Activated T-cell treated with anti-CD3 and anti-CD28 coated beads, Interleukin-2, amount 50 U/mL, for 4 hours (primary cell): ENCODE results near the gene PREB. TPM values are rescaled to one million over a fixed set of nuclear protein-coding genes. Genes with fewer than 3 reads are reported as not detected.

Experiments
- total RNA-seq, 3 donors: library from RNA; stranded (reverse); gene quantifications; one replicate each; pipeline ENCODE4 v1.2.1, GENCODE V29; 2021

Gene PREB
- total RNA-seq, 3 donors from 2014 or later, result 98.0 to 119 (median 106) TPM

Other genes starting within 250 kb of the PREB start
- gene MAPRE3, start 164.0 kb downstream of the PREB start, total RNA-seq, result 1 to 10 TPM; 3.7 to 4.3 (median 3.8) TPM
- gene TMEM214, start 101.7 kb downstream of the PREB start, total RNA-seq, result 10 to 100 TPM; 59.0 to 71.3 (median 60.4) TPM
- 10 to 100 TPM in 1 of 3 donors, 1 to 10 TPM in 2; 6.5 to 11.2 (median 9.2) TPM for gene AGBL5, start 83.0 kb downstream of the PREB start, total RNA-seq
- gene OST4, start 63.0 kb downstream of the PREB start, total RNA-seq, result 100 to 1,000 TPM; 225 to 244 (median 229) TPM
- gene EMILIN1, start 56.0 kb downstream of the PREB start, total RNA-seq, result 1 to 10 TPM in 2 of 3 donors, under 1 TPM in 1; 0.76 to 1.4 (median 1.3) TPM
- gene KHK, start 47.9 kb downstream of the PREB start, total RNA-seq, result 10 to 100 TPM in 1 of 3 donors, 1 to 10 TPM in 2; 5.2 to 10.7 (median 5.5) TPM
- 1 to 10 TPM; 2.6 to 7.3 (median 2.7) TPM for gene CGREF1, start 15.5 kb downstream of the PREB start, total RNA-seq
- gene ABHD1, start 10.8 kb downstream of the PREB start, total RNA-seq, result not detected
- not detected for gene PRR30, start 4.8 kb upstream of the PREB start, total RNA-seq
- not detected for gene TCF23, start 14.4 kb upstream of the PREB start, total RNA-seq
- gene ATRAID, start 77.4 kb upstream of the PREB start, total RNA-seq, result 10 to 100 TPM; 84.1 to 91.7 (median 85.1) TPM
- 100 to 1,000 TPM; 128 to 143 (median 141) TPM for gene SLC5A6, start 77.6 kb upstream of the PREB start, total RNA-seq
- 100 to 1,000 TPM; 162 to 201 (median 185) TPM for gene CAD, start 82.7 kb upstream of the PREB start, total RNA-seq
- under 1 TPM; 0.15 to 0.43 (median 0.18) TPM for gene SLC30A3, start 128.4 kb upstream of the PREB start, total RNA-seq
- not detected for gene DNAJC5G, start 140.8 kb upstream of the PREB start, total RNA-seq
- under 1 TPM; 0.21 to 0.40 (median 0.22) TPM for gene TRIM54, start 147.8 kb upstream of the PREB start, total RNA-seq
- 1 to 10 TPM in 1 of 3 donors, under 1 TPM in 2; 0.71 to 1.1 (median 0.78) TPM for gene UCN, start 173.8 kb upstream of the PREB start, total RNA-seq
- gene MPV17, start 188.5 kb upstream of the PREB start, total RNA-seq, result 10 to 100 TPM; 84.6 to 89.4 (median 87.5) TPM
- 100 to 1,000 TPM; 102 to 110 (median 107) TPM for gene GTF3C2, start 222.1 kb upstream of the PREB start, total RNA-seq
- gene EIF2B4, start 235.7 kb upstream of the PREB start, total RNA-seq, result 10 to 100 TPM; 63.4 to 69.8 (median 65.0) TPM
- 100 to 1,000 TPM; 117 to 125 (median 123) TPM for gene SNX17, start 236.0 kb upstream of the PREB start, total RNA-seq
- 10 to 100 TPM in 2 of 3 donors, 1 to 10 TPM in 1; 8.4 to 11.0 (median 10.4) TPM for gene ZNF513, start 246.1 kb upstream of the PREB start, total RNA-seq